Esophagus squamous epithelium (tissue), 4 donors: ENCODE data around the gene SCN9A.

Experiments used
- POLR2A ChIP-seq, 4 donors: fragments of 450-650 bp; IDR thresholded peaks; one replicate each; pipeline ENCODE4 v1.6.1; 2017; ENCODE audit warnings: antibody characterized with exemption in 4 of 4, mild to moderate bottlenecking in 4 of 4, moderate library complexity in 3 of 4
- TF ChIP-seq, protein P1 (sequence below), 6 experiments: fragments of 450-650 bp in 4 of 6; fragments of 200-600 bp in 2 of 6; sonication (generic) in 2 of 6; IDR thresholded peaks; one replicate each; pipeline ENCODE4 v1.5.1; 2016 to 2019; ENCODE audit warnings: antibody characterized with exemption in 6 of 6, mild to moderate bottlenecking in 4 of 6, moderate library complexity in 4 of 6

DNA sequence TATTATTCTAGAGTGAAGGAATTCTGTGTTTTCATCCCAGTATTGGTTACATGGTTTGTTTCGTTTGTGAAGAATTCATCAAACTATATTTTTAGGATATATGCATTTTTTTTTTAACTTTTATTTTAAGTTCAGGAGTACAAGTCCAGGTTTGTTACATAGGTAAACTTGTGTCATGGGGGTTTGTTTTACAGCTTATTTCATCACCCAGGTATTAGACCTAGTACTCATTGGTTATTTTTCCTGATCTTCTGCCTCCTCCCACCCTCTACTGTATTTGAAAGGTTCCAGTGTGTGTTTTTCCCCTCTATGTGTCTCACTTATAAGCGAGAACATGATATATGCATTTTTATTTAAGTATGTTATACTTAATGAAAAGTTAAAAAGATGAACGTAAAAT, 47.6 kb downstream of the SCN9A start:
- TF ChIP-seq, protein P1, sequence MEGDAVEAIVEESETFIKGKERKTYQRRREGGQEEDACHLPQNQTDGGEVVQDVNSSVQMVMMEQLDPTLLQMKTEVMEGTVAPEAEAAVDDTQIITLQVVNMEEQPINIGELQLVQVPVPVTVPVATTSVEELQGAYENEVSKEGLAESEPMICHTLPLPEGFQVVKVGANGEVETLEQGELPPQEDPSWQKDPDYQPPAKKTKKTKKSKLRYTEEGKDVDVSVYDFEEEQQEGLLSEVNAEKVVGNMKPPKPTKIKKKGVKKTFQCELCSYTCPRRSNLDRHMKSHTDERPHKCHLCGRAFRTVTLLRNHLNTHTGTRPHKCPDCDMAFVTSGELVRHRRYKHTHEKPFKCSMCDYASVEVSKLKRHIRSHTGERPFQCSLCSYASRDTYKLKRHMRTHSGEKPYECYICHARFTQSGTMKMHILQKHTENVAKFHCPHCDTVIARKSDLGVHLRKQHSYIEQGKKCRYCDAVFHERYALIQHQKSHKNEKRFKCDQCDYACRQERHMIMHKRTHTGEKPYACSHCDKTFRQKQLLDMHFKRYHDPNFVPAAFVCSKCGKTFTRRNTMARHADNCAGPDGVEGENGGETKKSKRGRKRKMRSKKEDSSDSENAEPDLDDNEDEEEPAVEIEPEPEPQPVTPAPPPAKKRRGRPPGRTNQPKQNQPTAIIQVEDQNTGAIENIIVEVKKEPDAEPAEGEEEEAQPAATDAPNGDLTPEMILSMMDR (IDR thresholded peaks at IDR 0.05) = no peak
- no peak for TF ChIP-seq POLR2A (IDR thresholded peaks at IDR 0.05)
